ENCODE measurements around the gene BAHD1.

The BAHD1 gene

DNA sequence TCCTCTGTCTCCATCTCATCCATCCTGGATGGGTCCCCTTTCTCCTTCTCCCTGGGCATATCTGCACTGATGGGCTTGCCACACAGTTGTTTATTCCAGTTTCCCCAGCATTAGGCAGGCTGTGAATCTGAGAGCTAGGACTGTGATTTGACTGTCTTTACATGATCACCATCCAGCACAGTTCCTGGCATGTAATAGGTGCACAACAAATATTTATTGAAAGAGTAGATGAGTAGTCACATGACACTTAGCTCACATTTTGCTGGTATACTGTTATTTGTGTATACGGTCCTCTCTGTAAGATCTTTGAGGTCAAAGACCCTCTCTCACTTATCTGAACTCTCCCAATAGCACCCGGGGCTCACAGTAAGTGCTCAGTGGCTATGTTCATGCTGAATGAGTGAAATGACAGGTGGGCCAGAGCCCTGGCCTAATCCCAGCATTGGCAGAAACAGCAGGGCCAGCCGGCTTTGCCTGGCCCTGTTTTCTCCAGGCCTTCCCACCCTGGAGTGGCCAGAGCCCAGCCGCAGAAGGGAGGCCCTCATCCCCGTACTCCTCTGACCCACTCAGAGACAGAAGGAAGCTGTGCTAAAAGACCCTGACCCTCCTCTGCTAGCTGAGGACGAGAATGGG lies 16.2 kb upstream of the BAHD1 start:
- no peak for DNase-seq (ENCODE audit: low spot score)

DNA sequence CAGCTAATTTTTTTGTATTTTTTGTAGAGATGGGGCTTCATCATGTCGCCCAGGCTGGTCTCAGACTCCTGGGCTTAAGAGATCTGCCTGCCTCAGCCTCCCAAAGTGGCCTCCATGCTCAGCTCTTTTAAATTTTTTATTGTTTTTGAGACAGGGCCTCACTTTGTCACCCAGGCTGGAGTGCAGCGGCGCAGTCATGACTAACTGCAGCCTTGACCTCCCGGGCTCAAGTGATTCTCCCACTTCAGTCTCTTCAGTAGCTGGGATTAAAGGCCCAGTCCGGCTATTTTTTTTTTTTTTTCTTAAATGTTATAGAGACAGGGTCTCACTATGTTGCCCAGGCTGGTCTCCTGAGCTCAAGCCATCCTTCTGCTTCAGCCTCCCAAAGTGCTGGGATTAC lies 15.1 kb upstream of the BAHD1 start:
- no peak for DNase-seq (ENCODE audit: low spot score)

DNA sequence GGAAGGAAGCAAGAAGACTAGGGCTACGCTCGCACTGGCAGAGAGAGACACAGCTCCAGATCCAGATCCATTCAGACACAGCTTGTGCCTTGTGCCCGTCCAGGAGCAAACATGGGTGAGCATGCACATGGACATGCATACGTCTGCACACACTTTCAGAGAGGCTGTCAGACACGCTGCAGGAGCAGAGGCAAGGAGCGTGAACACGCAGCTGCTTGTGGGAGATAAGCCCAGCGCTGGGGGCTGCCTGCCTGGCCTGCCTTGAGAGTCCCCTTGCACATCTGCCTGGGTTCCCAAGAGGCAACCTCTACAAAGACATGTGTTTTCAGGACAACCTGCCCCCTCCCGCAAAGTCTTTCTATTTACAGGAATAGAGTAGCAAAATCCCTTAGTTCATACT lies 13.6 kb upstream of the BAHD1 start:
- no peak for DNase-seq (ENCODE audit: low spot score)

DNA sequence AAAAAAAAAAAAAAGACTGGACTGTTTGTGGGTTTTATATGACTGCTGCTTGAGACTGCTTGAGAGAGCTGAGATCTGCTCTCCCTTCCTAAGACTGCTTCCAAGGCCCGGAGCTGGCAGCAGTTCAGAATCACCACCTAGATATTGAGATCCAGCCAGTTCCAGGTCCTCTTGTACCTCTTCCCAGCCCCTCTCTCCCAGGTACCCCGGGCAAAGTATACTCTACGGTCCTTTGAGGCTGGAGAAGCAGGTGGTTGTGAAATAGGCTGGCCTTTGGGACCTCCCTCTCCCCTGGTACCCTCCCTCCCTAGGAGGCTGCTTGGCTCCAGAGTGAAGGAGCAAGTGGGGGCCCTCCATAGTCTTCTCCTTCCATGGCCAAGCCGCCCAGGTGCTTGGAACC lies 12.6 kb upstream of the BAHD1 start:
- DNase-seq (ENCODE audit: low spot score) = no peak

DNA sequence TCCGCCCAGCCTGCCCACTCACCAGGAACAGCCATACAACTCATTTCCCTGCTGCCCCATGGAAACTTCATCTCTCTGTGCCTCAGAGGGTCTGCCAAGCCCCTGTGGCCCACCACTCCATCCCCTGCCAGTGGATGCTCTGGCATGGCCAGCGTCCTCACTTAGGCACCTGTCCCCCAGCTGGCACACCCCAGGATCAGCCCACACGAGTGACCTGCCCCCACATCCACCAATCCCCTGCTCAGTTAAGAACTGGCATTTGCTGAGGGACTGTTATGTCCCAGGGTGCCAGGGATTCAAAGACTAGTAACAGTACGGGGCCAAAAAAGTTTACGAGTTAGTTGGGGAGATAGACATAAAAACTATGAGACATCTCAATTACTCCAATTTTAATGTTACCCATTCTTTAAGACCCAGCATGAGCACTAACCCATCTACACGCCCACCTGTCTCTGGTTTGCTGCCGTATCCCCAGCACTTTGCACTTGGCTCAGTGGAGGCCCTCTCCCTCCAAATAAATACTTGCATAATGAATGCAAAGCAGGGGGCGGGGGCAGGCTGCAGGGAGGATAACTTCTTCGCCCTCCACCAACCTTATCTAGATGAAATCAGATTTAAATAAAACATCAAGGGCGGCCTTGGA lies 11.6 kb upstream of the BAHD1 start:
- DNase-seq (ENCODE audit: low spot score) = no peak

DNA sequence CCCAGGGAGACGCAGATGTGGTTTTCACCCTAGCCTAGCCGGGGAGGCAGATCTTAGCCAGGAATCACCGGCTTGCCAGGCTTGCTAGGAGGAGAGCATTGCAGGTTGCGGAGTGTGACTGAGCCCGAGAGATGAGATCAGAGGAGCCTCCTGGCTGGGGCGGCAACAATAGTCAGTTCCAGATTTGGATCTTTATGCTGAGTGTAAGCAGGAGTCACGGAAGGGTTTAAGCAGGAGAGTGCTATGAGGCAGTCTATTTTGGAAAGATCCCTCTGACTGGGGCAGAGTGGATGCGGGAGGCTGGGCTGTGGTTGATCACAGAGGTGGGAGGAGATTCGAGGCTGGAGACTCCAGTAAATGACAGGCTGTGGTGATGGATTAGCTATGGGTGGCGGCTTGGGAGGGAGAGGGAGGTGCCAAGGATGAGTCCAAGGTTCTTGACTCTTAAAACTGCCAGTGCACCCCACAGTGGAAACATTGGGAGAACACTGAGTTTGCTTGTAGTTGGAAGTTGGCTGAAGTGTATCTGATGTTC lies 10.4 kb upstream of the BAHD1 start:
- no peak for DNase-seq (ENCODE audit: low spot score)

DNA sequence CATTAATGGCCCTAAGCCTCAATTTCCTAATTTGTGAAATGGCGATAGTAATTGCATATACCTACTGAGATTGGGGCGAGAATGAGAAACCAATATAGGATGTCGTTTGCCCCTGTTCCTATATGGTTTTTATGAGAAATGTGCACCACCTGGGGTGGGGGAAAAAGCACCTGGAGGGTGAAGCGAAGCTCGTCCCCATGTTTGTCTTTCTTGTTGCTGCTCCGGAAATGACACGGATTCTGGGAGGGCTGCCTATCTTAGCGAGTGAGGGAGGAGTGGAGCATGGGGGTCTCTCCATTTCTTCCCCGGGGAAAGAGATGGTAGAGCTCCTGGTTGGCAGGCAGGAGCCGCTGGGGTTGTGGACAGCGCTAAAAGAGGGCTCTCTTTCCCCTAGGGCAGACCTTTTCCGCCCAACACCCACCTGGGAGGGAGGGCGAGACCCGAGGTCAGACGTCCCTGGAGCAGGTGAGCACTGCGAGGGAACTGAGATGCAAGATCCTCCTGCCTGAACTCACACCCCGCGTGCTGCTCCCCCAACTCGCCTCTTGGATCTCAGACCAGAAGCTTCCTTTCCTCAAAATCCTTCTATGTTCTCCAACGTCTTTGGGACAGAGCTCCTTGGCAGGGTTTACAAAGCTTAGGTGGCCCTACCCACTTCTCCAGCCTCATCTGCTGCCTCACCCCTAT lies 5.6 kb upstream of the BAHD1 start:
- DNase-seq (ENCODE audit: low spot score) = no peak

DNA sequence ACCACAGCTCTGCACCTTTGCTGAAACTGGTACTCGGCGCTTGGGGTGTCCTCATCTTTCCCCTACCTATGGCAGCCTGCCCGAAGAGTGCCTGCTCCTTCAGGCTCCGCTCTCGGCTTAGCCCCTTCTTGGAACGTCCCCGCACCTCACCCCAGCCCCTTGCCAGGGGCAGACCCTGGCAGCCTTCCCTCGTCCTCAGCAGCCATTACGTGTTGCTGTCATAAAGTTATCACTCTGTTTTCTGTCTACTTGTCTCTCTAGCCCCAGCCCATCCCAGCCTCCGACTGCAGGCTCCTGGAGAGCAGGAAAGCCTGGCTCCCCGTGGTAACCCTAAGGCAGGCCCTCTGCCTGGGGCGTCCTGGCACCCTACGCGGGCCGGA lies 5.1 kb upstream of the BAHD1 start:
- DNase-seq (ENCODE audit: low spot score) = no peak

DNA sequence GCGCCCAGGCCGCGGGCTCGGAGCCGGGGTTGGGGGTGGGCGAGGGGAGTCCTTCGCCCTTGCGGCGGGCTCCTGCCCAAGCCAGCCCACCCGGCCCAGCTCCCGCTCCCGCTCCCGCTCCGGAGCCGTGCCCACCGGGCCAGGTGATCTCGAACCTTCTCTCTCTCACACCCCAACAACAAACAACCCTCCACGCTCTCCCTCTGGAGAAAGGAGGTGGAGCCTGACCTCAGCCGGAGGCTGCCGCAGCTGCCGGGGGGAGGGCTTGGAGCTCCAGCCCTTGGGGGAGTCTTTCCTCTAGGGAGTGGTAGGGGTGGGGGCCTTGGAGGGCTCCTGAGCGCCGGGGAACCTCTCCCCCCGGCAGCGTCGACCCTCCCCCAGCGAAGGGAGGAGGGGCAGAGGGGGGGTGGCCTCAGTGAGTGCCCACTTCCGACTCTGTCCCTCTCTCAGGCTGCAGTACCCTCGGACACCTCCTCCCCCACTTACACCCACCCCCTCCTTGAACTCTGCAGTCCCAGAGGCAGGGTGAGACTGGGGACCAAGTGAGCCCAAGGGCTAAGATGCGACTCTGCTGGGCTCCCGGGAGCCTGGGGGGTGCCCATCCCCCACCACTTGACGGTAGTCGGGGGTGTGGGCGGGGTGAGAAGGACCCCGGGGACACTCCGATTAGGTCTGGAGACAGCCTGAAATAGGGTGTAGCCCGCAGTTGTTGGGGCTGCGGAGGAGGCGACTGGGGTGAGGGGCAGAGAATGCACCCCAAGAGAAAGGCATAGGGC lies 4.4 kb upstream of the BAHD1 start:
- DNase-seq (ENCODE audit: low spot score) = no peak

DNA sequence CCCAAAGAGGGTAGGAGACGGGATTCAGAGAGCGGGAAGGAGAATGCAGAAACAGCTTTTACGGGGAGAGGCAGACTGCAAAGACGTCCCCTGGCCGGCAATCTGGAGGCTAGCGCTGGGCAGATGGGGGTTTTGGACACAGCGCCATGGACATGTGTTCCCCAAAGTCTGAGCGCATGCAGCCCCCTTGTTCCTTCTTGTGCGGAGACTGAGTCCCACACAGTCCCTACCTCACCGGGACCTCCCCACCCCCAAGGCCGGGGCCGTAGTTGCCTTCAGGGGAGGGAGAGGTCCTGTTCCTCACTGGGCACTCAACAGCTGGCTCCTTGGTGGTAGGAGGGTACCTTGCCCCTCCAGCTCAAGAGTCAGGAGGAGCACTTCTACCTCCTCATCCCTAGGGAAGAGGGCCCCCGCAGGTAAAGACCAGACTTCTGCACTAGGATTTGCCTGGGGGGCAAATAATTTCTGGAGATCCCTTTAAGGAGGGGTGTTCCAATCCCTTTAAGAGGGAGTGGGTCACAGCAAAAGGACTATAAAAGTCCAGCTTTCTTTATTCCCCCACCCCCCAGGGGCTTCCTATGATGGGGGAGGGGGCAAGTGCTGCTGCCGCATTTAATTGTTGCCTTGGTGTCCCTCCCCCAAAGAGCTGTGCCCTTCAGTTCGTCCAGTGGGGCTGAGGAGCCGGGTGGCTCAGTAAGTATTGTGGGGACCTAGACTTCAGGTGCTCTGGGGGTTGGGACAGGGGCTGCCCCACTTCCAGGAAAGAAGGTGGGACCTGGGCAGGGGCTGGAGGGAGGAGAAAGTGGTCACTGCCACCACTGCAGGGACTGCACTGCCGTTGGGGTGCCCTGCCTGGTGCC lies 3.6 kb upstream of the BAHD1 start:
- DNase-seq (ENCODE audit: low spot score) = no peak

DNA sequence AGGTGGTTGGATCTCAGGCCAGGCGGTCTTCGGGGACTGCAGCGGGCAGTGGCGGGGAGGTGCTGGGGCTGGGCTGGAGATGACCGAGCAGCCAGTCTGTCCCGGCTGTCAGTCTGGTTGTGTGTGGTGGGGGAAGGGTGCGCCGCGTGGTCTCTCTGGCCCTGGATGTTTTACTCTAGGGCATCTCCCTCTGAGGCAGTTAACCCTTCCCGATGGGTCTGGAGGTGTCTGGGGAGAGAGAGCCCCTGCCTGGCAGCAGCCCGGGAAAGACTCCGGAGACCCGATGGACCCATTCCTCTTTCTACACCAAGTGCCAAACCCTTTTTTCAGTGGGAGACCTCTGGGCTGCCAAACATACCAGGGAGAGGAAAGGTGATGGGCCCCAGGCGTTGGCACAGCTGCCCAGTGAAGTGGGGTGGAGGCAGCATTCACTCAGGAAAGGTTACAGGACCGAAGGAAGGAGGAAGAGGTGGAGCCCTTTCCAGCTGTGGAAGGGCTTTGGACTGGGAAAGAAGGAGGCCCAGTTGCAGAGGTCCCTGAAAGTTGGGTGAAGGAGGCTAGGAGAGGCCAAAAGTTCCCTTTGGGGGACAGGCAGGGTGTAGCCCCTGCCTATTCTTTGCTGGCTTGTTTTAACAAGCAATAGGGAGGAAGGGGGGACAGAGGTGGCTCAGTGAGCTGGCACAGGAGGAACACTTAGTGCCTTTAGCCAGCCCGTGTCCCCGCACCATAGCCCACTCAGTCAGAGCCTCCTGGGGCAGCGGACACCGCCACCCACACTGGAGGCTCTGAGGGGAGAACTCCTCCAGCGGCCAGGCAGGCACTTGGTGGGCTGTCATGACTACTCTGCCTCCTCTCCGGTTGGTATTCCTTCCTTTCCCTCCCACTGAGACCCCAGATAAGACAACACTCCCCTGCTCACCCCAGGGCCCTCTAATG lies 2.7 kb upstream of the BAHD1 start:
- no peak for DNase-seq (ENCODE audit: low spot score)

DNA sequence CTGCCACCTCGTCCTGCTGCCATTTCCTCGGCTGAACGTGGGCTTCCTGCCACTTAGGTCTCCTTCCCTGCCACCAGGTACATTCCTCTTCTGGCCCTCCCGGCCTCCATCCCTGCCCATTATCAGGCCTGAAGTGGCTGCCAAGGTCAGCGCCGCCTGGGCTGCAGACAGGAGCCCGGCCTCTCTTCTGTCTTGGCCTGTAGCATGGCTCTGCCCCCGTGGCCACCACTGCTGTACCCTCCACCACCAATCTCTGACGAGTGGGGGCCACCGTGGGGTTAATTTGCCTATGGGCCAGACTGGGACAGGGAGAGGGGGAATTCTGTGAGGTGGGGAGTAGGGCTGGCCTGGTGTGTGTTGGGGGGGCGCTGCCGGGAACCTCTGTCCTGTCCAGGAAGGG lies 2.0 kb upstream of the BAHD1 start:
- no peak for DNase-seq (ENCODE audit: low spot score)

DNA sequence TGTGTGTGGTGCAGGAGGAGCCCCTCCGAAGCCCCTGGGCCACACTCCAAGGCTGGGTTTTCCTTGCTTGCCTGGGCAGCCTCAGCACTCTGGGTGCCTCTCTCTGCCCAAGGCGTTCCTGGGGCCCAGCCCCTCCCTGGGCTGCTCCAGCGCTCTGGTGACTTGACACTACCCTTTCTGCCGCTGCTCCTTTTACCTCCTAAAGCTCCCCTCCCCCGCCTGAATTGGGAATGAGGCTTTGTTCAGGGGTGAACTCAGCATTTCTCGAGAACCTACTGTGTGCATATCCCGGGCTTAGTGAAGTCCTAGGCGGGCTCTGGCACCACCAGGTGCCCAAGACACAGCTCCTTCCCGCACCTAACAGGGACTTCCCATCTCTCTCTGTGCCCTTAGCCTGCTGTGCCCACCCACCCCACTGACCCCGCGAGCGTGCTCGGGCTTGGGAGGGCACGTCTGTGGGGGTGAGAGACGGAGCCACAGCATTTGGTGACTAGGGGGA lies 1.2 kb upstream of the BAHD1 start:
- DNase-seq (ENCODE audit: low spot score) = no peak

DNA sequence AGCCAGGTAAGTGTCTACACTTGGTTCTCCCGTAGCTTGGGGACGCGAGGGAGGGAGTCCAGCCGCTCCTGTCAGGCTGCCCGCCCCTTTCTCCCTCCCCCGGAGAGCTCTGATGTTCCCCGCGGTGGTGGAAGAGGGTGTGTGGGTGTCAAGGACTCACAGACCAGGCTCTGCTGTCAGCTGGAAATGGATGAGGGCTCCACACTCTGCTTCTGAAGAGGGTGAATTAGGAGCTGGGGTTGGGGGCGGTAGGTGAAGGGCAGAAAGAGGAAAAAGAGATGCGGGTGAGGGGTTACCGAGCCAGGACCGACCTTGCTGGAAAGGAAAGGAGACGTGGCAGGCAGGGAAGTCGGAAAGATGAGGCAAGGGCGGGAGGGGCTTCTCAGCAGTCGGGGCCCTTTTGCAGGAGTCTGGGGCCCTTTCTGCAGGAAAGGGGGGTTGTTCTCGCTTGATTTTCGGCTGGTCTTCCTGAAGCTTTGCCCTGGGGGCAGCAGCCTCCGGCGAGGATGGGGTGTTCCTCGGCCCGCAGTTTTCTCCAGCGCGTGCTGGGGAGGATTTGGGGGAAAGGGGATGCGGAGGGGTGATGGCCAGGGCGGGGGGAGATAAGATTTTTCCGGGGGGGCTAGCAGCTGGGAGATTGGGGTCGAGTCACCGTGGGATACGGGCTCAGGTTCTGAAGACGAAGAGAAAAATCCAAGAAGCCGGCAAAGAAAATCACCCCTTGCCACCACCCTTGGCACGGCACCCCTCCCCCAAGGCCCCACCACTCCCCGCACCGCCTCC lies 602 bp upstream of the BAHD1 start:
- no peak for DNase-seq (ENCODE audit: low spot score)

DNA sequence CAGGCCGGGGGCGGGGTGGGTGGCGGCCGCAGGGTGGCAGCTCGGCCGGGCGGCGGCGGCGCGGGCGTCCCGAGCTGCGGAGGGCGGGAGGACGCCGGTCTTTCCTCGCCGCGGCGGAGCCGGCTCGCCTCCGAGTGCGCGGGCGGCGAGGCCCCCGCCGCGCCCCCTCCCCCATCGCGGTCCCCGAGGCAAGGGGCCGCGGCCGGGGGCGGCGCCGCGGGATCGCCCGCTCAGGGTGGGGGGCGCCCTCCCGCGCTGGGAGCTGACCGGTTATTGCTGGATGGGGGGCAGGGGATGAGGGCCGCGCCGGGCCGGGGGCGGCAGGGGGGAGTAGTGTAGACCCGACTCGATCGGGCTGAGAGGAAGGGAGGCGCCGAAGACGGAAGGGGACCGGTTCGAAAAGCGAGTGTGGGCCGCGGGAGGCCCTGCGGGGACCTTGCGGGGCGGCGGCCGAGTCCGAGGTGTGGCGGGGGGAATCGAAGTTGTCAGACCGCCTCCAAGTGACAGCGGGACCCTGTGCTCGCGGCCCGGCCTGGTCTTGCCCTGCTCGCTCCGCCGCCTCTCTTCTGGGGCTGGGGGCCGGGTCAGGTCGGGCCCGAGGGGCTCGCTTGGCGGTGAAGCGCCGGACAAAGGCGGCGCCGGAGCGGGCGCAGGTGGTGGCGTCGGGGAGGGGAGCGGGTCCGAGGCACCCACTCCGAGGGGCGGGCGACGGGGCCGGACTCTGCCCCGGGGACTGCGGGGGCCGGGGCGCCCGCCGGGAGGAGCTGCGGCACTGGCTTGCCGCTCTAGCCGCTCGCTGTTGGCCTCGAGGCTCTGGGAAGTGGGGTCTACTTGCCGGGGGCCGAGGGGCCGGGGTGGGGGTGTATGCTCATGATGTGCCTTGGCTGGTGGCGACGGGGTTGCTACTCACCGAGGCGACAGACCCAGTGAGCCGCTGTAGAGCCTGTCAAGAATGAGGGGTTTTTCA lies 1.1 kb downstream of the BAHD1 start:
- no peak for DNase-seq (ENCODE audit: low spot score)

DNA sequence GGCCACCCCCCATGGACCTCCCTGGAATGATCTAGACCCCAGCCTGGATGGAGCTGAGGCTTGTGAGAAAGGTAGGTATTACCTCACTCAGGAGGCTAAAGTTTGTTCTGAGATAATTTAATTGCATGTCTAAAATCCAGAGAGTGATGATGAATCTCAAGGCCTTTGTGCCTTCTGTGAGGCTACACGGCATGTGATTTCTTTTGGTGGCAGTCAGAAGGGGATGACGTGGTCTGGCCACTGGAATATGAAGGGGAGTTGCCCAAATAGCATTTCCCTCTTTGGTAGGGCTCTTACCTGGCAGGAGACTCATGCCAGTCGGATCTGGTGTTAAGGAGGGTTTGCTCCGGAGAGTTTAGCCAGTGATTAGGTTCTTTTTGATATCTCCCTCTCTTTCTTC lies 2.5 kb downstream of the BAHD1 start:
- DNase-seq (ENCODE audit: low spot score) = no peak

DNA sequence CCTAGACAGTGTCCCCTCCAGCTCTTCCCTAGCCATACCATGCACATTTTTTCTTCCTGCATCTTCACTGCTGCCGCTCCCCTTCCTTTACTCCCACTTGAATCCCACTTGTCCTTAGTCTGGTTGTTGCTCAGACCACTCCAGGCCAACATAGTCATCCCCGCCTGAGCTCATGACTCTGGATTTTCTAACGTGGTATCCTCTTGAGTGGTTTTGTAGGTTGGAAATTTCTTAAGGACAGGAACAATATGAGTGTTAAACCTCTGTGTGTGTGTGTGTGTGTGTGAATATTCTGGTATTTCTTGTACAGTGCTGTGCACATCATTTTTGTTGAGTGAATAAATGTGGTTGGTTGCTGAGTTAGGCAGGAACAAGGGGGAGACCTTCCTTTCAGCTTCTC lies 3.1 kb downstream of the BAHD1 start:
- DNase-seq (ENCODE audit: low spot score) = no peak

DNA sequence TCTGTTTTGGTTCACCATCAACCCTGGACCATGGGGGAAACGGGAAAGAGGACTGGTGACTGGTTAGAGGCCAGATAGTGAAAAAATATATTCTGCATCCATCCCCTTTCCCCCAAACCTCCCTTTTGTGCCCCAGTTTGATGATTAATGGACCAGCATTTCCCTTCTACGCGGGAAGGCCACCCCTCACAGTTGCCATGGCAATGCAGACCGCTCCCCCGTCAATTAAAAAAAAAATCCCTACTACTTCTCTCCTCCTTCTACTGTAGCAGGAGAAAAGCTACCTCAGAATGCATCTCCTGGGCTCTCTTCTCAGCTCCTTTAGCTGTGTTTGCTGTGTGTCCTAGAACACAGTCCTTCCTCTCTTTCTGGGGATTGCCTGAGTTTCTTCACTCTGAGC lies 4.0 kb downstream of the BAHD1 start:
- no peak for DNase-seq (ENCODE audit: low spot score)
